MG63 (cell line): ENCODE results near the gene WDR93. TPM values are rescaled to one million over a fixed set of nuclear protein-coding genes. Genes with fewer than 3 reads are reported as not detected.
A peak's percentile ranks its signal among the peaks of the same experiment; 100 is the strongest.

Source experiments
- DNase-seq: peaks from one replicate; pipeline ENCODE4 v3.0.0-alpha.2; 2020
- H3K27me3 ChIP-seq: fragments of 250-450 bp; sonication (Bioruptor Pico); 2 replicates; pipeline ENCODE4 v1.5.1; 2020; ENCODE audit warnings: mild to moderate bottlenecking, moderate library complexity
- H3K36me3 ChIP-seq: fragments of 250-450 bp; sonication (Bioruptor Pico); 2 replicates; pipeline ENCODE4 v1.5.1; 2020; ENCODE audit warnings: mild to moderate bottlenecking, moderate library complexity
- H3K4me3 ChIP-seq: fragments of 250-450 bp; sonication (Bioruptor Pico); 2 replicates; pipeline ENCODE4 v1.5.1; 2020; ENCODE audit warnings: mild to moderate bottlenecking, moderate library complexity
- H3K9me3 ChIP-seq: fragments of 250-450 bp; sonication (Bioruptor Pico); 2 replicates; pipeline ENCODE4 v1.5.1; 2020; ENCODE audit warnings: mild to moderate bottlenecking, moderate library complexity
- total RNA-seq: library from RNA; depleted of rRNA; stranded (reverse); fragments of >200 nt; shearing (Covaris generic); gene quantifications from 2 replicates; pipeline ENCODE4 v1.2.3, GENCODE V29; 2014; ENCODE audit warnings: low replicate concordance

The WDR93 gene
- total RNA-seq, 1 experiment from 2014 or later = 0.13 TPM

- Histone ChIP-seq H3K9me3 (no peaks in the 10 kb centered on the region), H3K36me3 (peaks cover 34% of the 10 kb centered on the region), H3K4me3 (peak overlapping the region; percentile 96), H3K27me3 (no peaks in the 10 kb centered on the region)
- DNase-seq = peak; percentile 57
Measured at GRCh38 chr15:89656116-89656815, 34.3 kb upstream of the WDR93 start.

- Histone ChIP-seq H3K27me3 (no peaks in the 10 kb centered on the region), H3K4me3 (no peak overlapping the region), H3K9me3 (no peaks in the 10 kb centered on the region), H3K36me3 (peaks cover 19% of the 10 kb centered on the region)
- DNase-seq = no peak
Measured at GRCh38 chr15:89657686-89658200, 32.9 kb upstream of the WDR93 start.

DNA sequence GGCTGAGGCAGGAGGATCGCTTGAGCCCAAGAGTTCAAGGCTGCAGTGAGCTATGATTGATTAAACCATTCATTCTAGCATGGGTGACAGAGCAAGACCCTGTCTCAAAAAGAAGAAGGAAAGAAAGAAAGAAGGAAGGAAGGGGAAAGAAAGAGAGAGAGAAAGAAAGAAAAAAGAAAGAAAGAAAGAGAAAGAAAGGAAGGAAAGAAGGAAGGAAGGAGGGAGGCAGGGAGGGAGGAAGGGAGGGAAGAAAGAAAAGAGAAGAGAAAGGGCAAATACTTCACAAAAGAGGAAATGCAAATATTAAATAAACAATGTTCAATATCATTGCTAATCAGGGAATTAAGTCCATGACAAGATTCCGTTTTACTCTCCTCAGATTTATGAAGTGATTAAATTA, 31.3 kb upstream of the WDR93 start:
- H3K36me3 ChIP-seq = peaks cover 7% of the 10 kb centered on the region
- no peak overlapping the region for H3K4me3 ChIP-seq
- H3K9me3 ChIP-seq = no peaks in the 10 kb centered on the region
- H3K27me3 ChIP-seq = no peaks in the 10 kb centered on the region
- DNase-seq = no peak

DNA sequence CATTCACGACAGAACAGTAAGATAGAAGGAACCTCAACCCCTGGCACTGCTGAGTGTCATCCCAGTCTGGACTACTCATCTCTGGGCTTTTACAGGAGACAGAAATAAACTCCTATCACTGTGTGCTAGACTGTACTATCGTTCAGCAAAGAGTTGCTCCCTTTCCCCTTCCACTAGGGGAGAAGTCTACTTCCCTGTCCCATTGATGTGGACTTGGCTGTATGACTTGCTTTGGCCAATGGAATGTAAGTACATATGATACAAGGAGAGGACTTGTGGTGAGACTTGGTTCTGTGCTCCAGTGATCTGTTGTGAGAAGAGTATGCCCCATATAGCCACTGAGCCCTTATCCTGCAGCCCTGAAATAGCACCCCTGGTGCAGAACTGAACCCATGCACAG, 30.1 kb upstream of the WDR93 start:
- H3K9me3 ChIP-seq = no peaks in the 10 kb centered on the region
- H3K36me3 ChIP-seq = peaks cover 4% of the 10 kb centered on the region; the same call in 1 of the 2 replicates
- H3K4me3 ChIP-seq = no peak overlapping the region
- no peaks in the 10 kb centered on the region for H3K27me3 ChIP-seq
- DNase-seq = no peak

DNA sequence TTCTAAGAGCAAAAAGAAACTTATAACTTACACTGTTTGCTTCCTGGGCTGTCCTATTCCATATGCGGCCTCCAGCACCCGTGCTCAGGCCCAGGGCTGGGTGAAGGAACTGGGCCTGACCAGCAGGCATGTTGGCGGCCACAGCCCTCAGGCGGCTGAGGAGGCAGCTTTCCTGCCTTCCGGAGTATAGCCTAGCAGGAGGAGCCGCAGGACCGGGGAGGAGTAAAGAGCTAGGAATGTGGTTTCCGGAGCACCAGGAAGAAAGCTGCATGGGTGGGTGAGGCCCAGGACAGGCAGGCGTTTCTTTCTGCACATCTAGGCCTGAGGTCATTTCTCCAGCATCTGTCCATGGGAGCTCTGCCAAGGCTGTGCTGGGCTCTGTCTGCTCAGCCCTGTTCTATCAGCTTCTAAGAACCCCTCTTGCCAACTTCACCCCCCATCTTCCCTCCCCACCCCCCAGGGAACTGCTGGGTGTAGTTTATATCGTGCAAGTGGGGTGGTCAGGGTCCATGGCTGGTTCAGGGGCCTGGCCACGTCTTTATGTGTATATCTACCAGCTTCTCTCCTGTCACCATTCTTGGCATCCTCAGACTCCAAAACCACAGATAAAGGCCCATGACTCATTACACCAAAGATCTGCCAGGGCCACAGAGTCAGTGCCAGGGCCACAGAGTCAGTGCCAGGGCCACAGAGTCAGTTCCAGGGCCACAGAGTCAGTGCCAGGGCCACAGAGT, 27.6 kb upstream of the WDR93 start:
- peak overlapping the region; percentile 40 for H3K4me3 ChIP-seq

DNA sequence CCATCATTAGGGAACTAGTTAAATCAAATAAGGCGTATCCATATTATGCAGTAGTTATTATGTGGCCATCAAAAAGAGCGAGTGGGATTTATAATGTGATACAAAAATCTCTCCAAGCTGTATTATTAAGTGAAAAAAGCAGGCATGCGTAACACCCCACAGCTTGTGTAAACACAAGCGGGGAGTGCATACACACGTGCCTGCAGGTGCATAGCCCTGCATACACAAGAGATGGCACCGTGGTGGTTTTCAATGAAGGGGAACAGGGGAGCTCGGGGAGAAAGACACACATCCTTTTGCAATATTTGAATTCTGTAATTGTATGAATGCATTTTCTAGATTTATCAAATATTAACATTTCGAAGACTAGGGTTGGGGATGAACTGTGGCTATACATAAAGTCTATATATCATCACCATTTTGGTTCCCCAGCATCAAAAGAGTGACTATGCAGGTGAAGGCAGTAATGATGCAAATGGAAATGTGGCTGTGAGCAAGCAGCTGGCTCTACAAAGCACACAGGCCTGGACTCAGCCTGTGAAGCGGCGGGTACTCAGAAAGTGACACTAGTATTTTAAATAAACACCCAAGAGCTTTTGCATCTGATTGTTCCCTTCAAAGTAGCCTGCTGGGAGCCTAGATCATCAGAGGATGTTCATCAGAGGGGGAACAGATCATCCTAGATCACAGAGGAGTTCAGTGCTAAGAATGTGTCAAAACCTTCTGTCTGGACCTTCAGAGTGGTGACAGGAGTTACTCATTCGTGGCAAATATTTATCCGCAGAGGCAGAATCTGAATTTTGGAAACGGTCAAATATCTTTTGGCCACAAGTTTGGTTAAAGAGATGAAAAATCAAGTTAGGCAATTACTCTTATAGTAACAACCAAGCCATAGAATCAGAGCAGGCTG, 25.9 kb upstream of the WDR93 start:
- Histone ChIP-seq H3K9me3 (no peaks in the 10 kb centered on the region), H3K27me3 (no peaks in the 10 kb centered on the region), H3K36me3 (no peaks in the 10 kb centered on the region), H3K4me3 (no peak overlapping the region)
- no peak for DNase-seq

More for the DNA sequence above, 27.6 kb upstream of the WDR93 start:
- H3K36me3 ChIP-seq = no peaks in the 10 kb centered on the region
- H3K9me3 ChIP-seq = no peaks in the 10 kb centered on the region
- no peaks in the 10 kb centered on the region for H3K27me3 ChIP-seq
- peak; percentile 99 for DNase-seq

GRCh38 chr15:89665449-89666181, 25.0 kb upstream of the WDR93 start:
- Histone ChIP-seq H3K36me3 (no peaks in the 10 kb centered on the region), H3K9me3 (no peaks in the 10 kb centered on the region), H3K27me3 (no peaks in the 10 kb centered on the region), H3K4me3 (no peak overlapping the region)
- DNase-seq = peak; percentile 67

GRCh38 chr15:89666184-89666857, 24.3 kb upstream of the WDR93 start:
- Histone ChIP-seq H3K36me3 (no peaks in the 10 kb centered on the region), H3K9me3 (no peaks in the 10 kb centered on the region), H3K4me3 (no peak overlapping the region), H3K27me3 (no peaks in the 10 kb centered on the region)
- no peak for DNase-seq

- no peaks in the 10 kb centered on the region for H3K9me3 ChIP-seq
- no peaks in the 10 kb centered on the region for H3K36me3 ChIP-seq
- H3K27me3 ChIP-seq = no peaks in the 10 kb centered on the region
- no peak overlapping the region for H3K4me3 ChIP-seq
- no peak for DNase-seq
Measured at GRCh38 chr15:89666858-89667705, 23.5 kb upstream of the WDR93 start.

DNA sequence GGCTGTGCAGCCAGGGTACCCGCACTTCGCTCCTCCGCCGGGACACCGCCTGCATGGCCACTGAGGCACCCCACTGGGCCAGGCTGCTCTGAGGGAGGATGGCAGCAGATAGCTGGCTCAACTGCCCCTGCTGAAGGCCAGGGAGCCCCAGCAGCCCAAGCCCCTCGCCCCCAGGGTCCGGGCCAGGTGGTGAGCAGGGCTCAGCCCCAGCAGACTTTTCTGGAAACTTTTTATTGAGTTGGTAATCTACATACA, 23.0 kb upstream of the WDR93 start:
- Histone ChIP-seq H3K36me3 (no peaks in the 10 kb centered on the region), H3K9me3 (no peaks in the 10 kb centered on the region), H3K27me3 (no peaks in the 10 kb centered on the region), H3K4me3 (no peak overlapping the region)
- no peak for DNase-seq

- no peaks in the 10 kb centered on the region for H3K27me3 ChIP-seq
- no peaks in the 10 kb centered on the region for H3K9me3 ChIP-seq
- no peaks in the 10 kb centered on the region for H3K36me3 ChIP-seq
- DNase-seq = no peak
- no peak overlapping the region for H3K4me3 ChIP-seq
Measured at GRCh38 chr15:89668171-89668570, 22.4 kb upstream of the WDR93 start.

DNA sequence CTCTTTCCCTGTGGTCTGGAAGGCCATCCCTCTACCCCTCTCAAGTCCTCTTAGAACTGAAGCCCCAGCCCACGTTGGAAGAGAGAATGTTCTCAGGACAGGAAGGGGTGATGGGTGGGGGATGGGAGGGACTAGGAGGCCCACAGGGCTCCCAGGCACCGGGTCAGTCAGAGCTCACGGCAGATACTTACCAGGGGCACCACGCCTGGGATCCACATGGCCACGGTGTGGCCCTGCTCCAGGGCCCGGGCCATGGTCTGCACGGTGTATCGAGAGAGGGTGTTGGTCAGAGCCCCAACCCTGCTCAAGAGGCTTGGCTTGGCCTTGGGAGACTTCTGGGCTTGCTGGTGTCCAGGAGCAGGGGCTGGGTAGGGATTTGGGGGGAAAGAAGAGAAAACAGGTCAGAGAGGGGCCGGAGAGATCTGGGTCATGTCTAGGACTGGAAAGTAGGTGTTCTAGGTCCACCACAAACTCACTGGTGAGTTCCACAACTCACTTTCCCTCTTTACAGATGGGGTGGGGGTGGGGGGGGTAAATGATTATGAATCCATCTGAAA, 21.2 kb upstream of the WDR93 start:
- Histone ChIP-seq H3K27me3 (no peaks in the 10 kb centered on the region), H3K4me3 (no peak overlapping the region), H3K9me3 (no peaks in the 10 kb centered on the region), H3K36me3 (no peaks in the 10 kb centered on the region)
- DNase-seq = no peak

DNA sequence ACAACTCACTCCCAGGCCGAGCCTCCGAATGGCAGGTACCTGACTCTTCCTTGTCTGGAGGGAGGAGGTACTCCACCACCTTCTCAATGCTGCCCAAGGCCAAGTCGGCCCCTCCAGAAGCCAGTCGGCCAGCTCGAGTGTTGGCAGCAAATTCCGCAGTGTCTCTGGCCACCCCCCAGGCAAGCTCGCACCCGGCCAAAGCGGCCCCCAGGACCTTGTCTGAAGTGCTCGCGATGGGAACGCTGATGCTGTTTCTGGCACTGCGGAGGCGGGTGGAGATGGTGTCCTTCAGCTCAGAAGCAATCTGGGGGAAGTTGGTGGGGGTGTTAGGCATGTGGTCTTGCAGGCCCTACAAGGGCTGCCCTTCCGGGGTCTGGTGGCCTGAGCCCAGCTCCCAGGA, 20.7 kb upstream of the WDR93 start:
- H3K9me3 ChIP-seq = no peaks in the 10 kb centered on the region
- no peak for DNase-seq
- H3K36me3 ChIP-seq = no peaks in the 10 kb centered on the region
- H3K27me3 ChIP-seq = no peaks in the 10 kb centered on the region
- H3K4me3 ChIP-seq = no peak overlapping the region

DNA sequence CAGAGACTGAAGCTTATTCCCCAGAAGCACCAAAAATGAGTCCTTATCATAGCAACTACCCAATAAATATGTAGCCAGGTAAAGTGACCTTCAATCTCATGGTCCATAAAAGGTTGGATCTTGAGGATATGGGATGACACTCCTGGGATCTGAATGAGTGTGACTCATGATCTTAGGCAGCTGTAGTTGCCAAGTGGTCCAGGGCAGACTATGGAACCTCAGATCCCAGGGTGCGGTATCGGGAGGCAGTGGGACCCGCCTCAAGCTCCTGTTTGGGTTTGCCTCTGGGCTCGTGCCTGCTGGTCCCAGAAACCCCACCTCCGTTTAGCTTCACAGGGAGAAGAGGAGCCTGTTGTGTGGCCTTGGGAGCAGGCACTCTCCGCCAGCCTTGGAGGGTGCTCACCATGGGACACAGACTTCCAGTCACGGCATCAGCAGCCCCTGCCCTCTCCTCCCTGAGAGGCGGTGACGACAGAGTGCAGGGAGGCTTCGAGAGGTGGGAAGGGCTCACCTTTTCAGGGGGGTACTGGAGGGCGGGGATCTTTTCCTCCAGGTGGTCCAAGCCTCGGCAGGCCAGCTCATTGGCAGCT, 19.5 kb upstream of the WDR93 start:
- Histone ChIP-seq H3K9me3 (no peaks in the 10 kb centered on the region), H3K27me3 (no peaks in the 10 kb centered on the region), H3K36me3 (no peaks in the 10 kb centered on the region), H3K4me3 (no peak overlapping the region)
- DNase-seq = no peak

- DNase-seq = no peak
- H3K4me3 ChIP-seq = no peak overlapping the region
- H3K36me3 ChIP-seq = no peaks in the 10 kb centered on the region
- H3K27me3 ChIP-seq = no peaks in the 10 kb centered on the region
- H3K9me3 ChIP-seq = no peaks in the 10 kb centered on the region
Measured at GRCh38 chr15:89671687-89672086, 18.9 kb upstream of the WDR93 start.
